ENCODE measurements around the gene CKAP5.

The CKAP5 gene

GRCh38 chr11:46845740-46846509 lies at the start of gene CKAP5:
Gene CKAP5, minus strand, starts transcription at chr11:46846280. Its CDS starts 25,049 bp downstream, at chr11:46821231.
- DNase-seq (ENCODE audit: low spot score) = peak; percentile 88

DNA sequence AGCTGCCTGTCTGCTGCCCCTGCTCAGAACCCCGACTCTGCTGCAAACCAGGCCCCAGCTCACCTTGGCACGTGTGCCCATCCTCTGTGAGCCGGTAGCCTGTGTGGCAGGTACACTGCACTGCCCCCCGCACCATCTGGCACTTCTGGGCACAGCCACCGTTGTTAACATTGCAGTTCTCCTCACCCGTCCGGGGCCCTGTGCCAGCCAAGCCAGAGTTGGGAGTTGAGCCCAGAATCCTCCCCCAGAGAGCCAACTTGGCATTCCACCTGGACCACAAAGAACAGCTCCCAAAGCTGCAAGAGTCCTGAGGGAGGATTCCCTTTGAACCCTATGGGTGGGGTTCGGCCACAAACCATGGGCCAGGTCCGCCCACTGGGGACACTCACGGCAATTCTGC lies 49.7 kb upstream of the CKAP5 start:
- no peak for DNase-seq (ENCODE audit: low spot score)

DNA sequence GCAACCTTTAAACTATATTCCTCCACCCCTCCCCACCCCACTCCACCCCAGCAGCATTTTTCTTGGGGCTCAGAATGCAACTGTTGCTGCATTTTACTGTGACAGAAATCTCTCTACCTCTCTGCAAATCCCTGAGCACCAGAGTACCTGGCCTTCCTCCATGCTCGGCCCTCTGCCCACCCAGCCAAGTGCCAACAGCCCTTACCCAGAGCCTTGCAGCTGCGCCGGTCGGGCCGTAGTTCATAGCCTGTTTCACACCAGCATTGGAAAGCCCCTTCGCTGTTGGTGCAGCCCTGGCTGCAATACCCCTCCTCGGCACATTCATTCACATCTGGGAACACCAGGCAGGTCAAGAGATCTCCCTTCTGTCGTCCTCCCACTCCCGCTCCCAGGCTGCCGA lies 48.9 kb upstream of the CKAP5 start:
- DNase-seq (ENCODE audit: low spot score) = no peak

DNA sequence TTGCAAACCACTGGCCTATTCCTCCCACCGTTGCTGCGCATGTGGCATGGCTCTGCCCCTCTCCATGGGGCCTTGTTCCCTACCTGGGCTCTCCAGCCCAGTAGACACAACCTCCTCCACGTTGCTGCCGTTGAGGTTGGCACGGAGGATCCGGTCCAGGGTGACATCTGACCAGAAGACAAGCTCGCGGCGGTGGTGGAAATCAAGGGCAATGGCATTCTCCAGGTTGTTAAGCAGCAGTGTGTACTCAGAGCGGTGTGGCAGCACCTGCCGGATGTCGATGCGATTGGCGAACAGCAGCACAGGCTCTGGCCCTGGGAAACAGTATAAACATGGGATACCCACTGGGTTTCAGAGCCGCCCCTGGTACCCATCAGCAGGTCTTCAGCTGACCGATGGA lies 48.4 kb upstream of the CKAP5 start:
- DNase-seq (ENCODE audit: low spot score) = no peak

- DNase-seq (ENCODE audit: low spot score) = no peak
Observed at GRCh38 chr11:46892838-46893237, 46.8 kb upstream of the CKAP5 start.

GRCh38 chr11:46892109-46892508 lies 46.0 kb upstream of the CKAP5 start:
- DNase-seq (ENCODE audit: low spot score) = no peak

GRCh38 chr11:46890665-46891064 lies 44.6 kb upstream of the CKAP5 start:
- no peak for DNase-seq (ENCODE audit: low spot score)

DNA sequence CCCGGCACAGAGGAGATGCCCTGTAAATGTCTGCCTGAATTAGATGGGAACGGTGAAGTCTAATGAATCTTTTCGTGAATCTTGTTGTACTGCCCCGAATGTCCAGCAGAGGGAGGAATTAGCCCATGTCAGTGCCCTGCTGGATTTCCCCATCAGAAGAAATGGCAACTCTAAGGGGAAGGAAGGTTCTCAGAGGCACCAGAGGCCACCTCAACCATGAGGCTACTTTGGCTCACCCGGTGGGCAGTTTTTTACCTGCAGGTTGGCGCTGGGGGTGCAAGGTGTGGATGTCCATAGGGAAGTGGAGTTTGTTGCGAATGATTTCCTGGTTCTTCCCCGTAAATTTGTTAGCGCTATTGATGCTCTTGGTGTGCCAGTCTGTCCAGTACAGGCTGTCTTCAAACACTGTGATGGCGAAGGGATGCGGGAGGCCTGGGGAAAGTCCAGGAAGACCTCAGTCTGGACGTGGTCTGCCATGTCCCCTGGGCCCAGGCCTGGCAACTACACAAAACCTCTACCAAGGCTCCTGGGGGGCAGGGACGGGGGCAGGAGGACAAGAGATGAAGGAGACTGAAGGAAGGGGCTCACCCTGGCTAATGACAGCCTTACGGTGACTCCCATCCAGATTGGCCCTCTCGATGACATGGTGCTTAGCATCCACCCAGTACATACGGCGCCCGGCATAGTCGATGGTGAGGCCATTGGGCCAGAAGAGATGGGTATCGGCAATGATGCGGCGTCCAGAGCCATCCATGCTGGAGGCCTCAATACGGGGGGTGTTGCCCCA lies 43.8 kb upstream of the CKAP5 start:
- DNase-seq (ENCODE audit: low spot score) = peak; percentile 77

GRCh38 chr11:46889251-46889650 lies 43.2 kb upstream of the CKAP5 start:
- no peak for DNase-seq (ENCODE audit: low spot score)

GRCh38 chr11:46888636-46889035 lies 42.6 kb upstream of the CKAP5 start:
- DNase-seq (ENCODE audit: low spot score) = no peak

DNA sequence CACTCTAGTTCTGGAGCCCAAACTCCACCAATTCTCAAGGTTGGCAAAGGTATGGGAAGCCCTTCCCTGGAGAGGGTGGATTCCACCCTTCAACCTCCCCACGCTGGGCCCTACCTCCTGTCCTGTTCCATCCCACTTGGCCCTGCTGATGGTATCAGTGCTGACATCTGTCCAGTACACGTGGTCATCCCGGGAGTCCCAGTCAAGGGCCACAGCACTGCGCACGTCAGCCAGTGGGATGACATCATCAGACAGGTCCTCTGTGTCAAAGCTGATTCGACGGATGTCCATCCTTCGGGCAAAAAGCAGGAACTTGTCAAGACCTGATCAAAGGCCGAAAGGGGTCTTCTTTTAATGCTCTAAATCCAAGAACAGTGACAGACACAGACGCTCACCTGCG lies 40.1 kb upstream of the CKAP5 start:
- DNase-seq (ENCODE audit: low spot score) = no peak

- DNase-seq (ENCODE audit: low spot score) = no peak
Observed at GRCh38 chr11:46879056-46879585, 33.0 kb upstream of the CKAP5 start.

- DNase-seq (ENCODE audit: low spot score) = no peak
Observed at GRCh38 chr11:46877580-46877979, 31.5 kb upstream of the CKAP5 start.

GRCh38 chr11:46876471-46876870 lies 30.4 kb upstream of the CKAP5 start:
- no peak for DNase-seq (ENCODE audit: low spot score)

DNA sequence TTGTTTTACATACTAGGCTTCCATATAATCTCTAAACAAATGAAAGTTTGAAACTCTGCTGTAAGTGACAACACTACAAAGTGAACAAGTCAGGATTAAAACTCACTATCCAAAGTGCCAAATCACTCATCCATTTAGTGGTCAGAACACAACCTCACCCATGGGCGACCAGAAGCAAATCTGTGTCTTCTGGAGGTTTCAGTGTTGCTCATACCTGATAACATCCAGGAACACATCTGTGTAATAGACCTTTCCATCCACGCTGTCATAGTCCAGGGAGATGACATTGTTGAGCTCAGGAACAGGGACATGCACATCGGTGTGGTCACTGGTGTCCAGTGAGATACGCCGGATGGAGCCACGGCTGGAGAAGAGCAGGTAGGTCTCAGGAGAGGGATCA lies 28.5 kb upstream of the CKAP5 start:
- no peak for DNase-seq (ENCODE audit: low spot score)

GRCh38 chr11:46868912-46869311 lies 22.8 kb upstream of the CKAP5 start:
- DNase-seq (ENCODE audit: low spot score) = no peak

DNA sequence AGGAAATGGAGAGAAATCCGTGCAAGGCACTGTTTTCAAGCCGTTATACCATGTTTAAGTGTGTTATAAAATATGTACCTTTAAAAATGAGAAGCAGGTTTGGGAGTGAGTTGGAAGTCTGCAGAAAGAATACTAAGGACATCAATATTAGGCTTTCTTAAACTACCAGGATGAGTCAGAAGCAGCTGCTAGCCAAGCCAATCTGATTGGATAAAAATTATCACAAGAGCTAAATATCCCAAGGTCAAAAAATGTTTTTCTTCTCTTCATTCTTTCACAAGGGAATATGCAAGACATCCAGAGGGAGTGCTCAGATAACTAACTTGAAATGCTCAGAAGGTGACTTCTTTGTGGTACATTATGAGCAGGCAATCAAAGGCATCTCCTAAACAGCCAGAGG lies 19.3 kb upstream of the CKAP5 start:
- DNase-seq (ENCODE audit: low spot score) = no peak

- no peak for DNase-seq (ENCODE audit: low spot score)
Observed at GRCh38 chr11:46860218-46860617, 14.1 kb upstream of the CKAP5 start.

DNA sequence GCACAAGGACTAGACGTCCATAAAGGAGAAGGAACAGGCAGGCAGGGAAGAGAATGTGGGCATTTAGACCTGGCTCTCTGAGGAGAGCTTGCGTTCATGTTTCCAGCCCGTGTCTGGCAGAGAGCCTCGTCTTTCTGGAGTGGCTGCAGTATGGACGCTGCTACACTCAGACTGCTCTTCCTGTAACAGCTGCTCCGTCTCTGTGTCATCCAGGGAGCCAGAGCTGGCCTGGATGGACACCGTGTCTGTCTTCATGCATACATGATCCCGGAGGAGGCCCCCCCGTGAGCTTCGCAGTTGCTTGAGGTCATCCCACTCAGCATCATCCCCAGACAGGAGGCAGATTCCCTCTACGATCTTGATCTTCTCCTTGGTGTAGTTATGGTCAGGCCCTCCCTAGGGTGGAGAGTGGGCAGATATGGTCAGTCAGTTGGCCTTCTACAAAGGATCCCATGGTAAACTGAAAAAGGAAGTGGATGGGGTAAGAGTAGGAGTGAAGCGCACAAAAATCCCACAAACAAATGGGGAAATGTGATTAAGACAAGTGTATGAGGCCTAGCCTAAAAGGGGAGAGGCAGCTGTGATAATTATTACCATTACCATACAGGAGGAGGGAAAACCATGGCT lies 13.0 kb upstream of the CKAP5 start:
- DNase-seq (ENCODE audit: low spot score) = no peak

GRCh38 chr11:46857666-46858065 lies 11.6 kb upstream of the CKAP5 start:
- DNase-seq (ENCODE audit: low spot score) = no peak

DNA sequence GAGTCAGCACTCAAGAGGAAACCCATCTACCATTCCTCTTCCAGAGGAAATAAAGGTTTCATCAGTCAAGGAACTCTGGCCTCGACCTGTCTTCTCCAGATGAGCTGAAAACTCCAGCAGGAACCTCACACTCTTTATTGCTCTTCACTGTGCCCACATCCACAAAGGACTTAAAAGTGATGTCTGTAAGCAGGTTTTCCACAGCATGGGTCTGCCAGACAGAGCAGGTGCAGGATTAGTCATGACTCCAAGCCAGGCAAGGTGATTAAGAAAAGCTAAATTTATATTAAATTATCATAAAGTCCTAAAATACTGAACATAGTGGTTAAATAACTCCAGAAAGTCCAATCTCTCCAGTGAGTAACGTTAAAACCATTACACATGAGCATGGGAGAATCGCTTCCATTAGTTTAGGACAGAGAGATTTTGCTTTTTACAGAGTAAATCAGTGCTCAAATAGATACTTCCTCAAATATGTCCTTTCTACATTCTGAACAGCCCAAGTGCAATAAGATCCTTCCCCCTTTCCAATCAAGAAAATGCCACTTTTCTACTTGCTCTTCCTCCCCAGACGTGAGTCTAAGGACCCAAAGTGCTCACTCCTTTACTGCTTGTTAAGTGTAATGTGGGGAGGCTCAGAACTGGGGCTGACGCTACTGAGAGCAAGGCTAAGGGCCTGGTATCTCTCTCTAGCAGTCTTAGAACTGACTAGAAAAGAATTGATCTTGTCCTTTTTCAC lies 10.7 kb upstream of the CKAP5 start:
- no peak for DNase-seq (ENCODE audit: low spot score)

GRCh38 chr11:46855863-46856262 lies 9.8 kb upstream of the CKAP5 start:
- DNase-seq (ENCODE audit: low spot score) = no peak

Measured in CD4-positive, alpha-beta T cell treated with Interleukin-2 at 100 ng/mL for 4 hours (primary cell).